LHCN-M2 (cell line): Measurements from ENCODE around the gene GARS1. TPM values are rescaled to one million over a fixed set of nuclear protein-coding genes. Genes with fewer than 3 reads are reported as not detected.
"Not testable (repeated sequence)": the region's sequence is repeated elsewhere in the genome, so short reads cannot be mapped to it uniquely, and the experiment has no call there.

Experiments used
- DNase-seq: peaks from one replicate; pipeline ENCODE4 v3.0.0-alpha.2; 2012; ENCODE audit warnings: low read depth
- total RNA-seq: library from RNA; depleted of rRNA; stranded (reverse); fragments of >200 nt; gene quantifications from 2 replicates; pipeline ENCODE4 v1.2.3, GENCODE V29; 2014

GARS1 gene
- total RNA-seq, 1 experiment from 2014 or later, result 137 TPM

GRCh38 chr7:30627026-30627425 is 32.3 kb downstream of the GARS1 start:
- DNase-seq, result no peak

GRCh38 chr7:30630986-30631385 is 36.3 kb downstream of the GARS1 start:
- DNase-seq, result no peak

GRCh38 chr7:30633223-30633622 is 38.5 kb downstream of the GARS1 start:
- DNase-seq, result no peak

GRCh38 chr7:30634193-30634626 is 39.5 kb downstream of the GARS1 start:
- no peak for DNase-seq

GRCh38 chr7:30634634-30635201 is 40.0 kb downstream of the GARS1 start:
- no peak for DNase-seq

- no peak for DNase-seq
These were observed 41.1 kb downstream of the GARS1 start for GRCh38 chr7:30635798-30636197.

GRCh38 chr7:30642322-30642721 is 47.6 kb downstream of the GARS1 start:
- DNase-seq, result not testable (repeated sequence)

- DNase-seq, result no peak
These were observed 48.1 kb downstream of the GARS1 start for GRCh38 chr7:30642789-30643188.

- DNase-seq, result no peak
These were observed 49.7 kb downstream of the GARS1 start for GRCh38 chr7:30644286-30644955.

GRCh38 chr7:30645661-30646060 is 51.0 kb downstream of the GARS1 start:
- no peak for DNase-seq

- DNase-seq, result no peak
These were observed 51.5 kb downstream of the GARS1 start for GRCh38 chr7:30646154-30646553.

GRCh38 chr7:30647589-30648364 is 53.1 kb downstream of the GARS1 start:
- DNase-seq, result no peak

- DNase-seq, result no peak
These were observed 54.3 kb downstream of the GARS1 start for GRCh38 chr7:30648744-30649540.

GRCh38 chr7:30649717-30650420 is 55.2 kb downstream of the GARS1 start:
- no peak for DNase-seq

GRCh38 chr7:30650421-30650808 is 55.7 kb downstream of the GARS1 start:
- no peak for DNase-seq

- no peak for DNase-seq
These were observed 57.5 kb downstream of the GARS1 start for GRCh38 chr7:30652132-30652531.

- DNase-seq, result no peak
These were observed 58.3 kb downstream of the GARS1 start for GRCh38 chr7:30652698-30653641.

- no peak for DNase-seq
These were observed 59.8 kb downstream of the GARS1 start for GRCh38 chr7:30654296-30655090.
